GM23248 (cell line): ENCODE measurements around the gene ACSF3. TPM values are rescaled to one million over a fixed set of nuclear protein-coding genes. Genes with fewer than 3 reads are reported as not detected.
A peak's percentile ranks its signal among the peaks of the same experiment; 100 is the strongest.

Source experiments
- DNase-seq: peaks from one replicate; pipeline ENCODE4 v3.0.0-alpha.2; 2015
- H2AFZ ChIP-seq: fragments of 200-600 bp; sonication (generic); 2 replicates; pipeline ENCODE4 v1.6.1; 2016; ENCODE audit warnings: antibody characterized with exemption
- H3F3A ChIP-seq: fragments of 200-600 bp; sonication (generic); 2 replicates; pipeline ENCODE4 v1.6.1; 2016; ENCODE audit warnings: mild to moderate bottlenecking, antibody characterized with exemption, mixed run types; ENCODE audit not compliant: insufficient read depth
- H3K27ac ChIP-seq: fragments of 200-600 bp; sonication (generic); 2 replicates; pipeline ENCODE4 v1.5.1; 2016; ENCODE audit warnings: mild to moderate bottlenecking
- H3K27me3 ChIP-seq: fragments of 200-600 bp; sonication (generic); replicated peaks from 2 replicates; pipeline ENCODE4 v1.6.1; 2016; ENCODE audit warnings: mild to moderate bottlenecking; ENCODE audit not compliant: insufficient read depth
- H3K36me3 ChIP-seq: fragments of 200-600 bp; sonication (generic); 2 replicates; pipeline ENCODE4 v1.6.1; 2016; ENCODE audit warnings: low read depth, mild to moderate bottlenecking
- H3K4me1 ChIP-seq: fragments of 200-600 bp; sonication (generic); 2 replicates; pipeline ENCODE4 v1.6.1; 2016; ENCODE audit warnings: mild to moderate bottlenecking; ENCODE audit not compliant: insufficient read depth
- H3K4me2 ChIP-seq: fragments of 200-600 bp; sonication (generic); one replicate; pipeline ENCODE4 v1.6.1; 2016; ENCODE audit warnings: mild to moderate bottlenecking; ENCODE audit not compliant: unreplicated experiment
- H3K4me3 ChIP-seq: fragments of 200-600 bp; sonication (generic); 2 replicates; pipeline ENCODE4 v1.5.1; 2016; ENCODE audit warnings: mild to moderate bottlenecking
- H3K79me2 ChIP-seq: fragments of 200-600 bp; sonication (generic); 2 replicates; pipeline ENCODE4 v1.6.1; 2016; ENCODE audit warnings: mild to moderate bottlenecking; ENCODE audit not compliant: insufficient read depth
- H3K9ac ChIP-seq: fragments of 200-600 bp; sonication (generic); 2 replicates; pipeline ENCODE4 v1.6.1; 2016; ENCODE audit warnings: mild to moderate bottlenecking
- H3K9me2 ChIP-seq: fragments of 200-600 bp; sonication (generic); 2 replicates; pipeline ENCODE4 v1.6.1; 2016; ENCODE audit warnings: mixed run types, mild to moderate bottlenecking, moderate library complexity; ENCODE audit not compliant: insufficient read depth
- H3K9me3 ChIP-seq: fragments of 200-600 bp; sonication (generic); one replicate; pipeline ENCODE4 v1.6.1; 2017; ENCODE audit warnings: low read depth
- H4K20me1 ChIP-seq: fragments of 200-600 bp; sonication (generic); 2 replicates; pipeline ENCODE4 v1.6.0; 2016; ENCODE audit not compliant: insufficient read depth
- EZH2 ChIP-seq: fragments of 200-600 bp; sonication (generic); IDR thresholded peaks from 2 replicates; pipeline ENCODE4 v1.6.1; 2018; ENCODE audit warnings: antibody characterized with exemption, mild to moderate bottlenecking; ENCODE audit not compliant: insufficient read depth, poor library complexity, severe bottlenecking
- EZH2phosphoT487 ChIP-seq: fragments of 200-600 bp; sonication (generic); IDR thresholded peaks from 2 replicates; pipeline ENCODE4 v1.6.1; 2018; ENCODE audit warnings: antibody characterized with exemption, moderate library complexity, mild to moderate bottlenecking, low read depth; ENCODE audit not compliant: insufficient read depth
- WGBS, 2 experiments: methylation state at CpG; one replicate each; pipeline ENCODE4 v1.1.6; 2015 to 2017; ENCODE audit warnings: low lambda C conversion rate in 2 of 2, low coverage in 1 of 2; ENCODE audit errors: missing lambda C conversion rate in 2 of 2; 5-methylcytosine and 5-hydroxymethylcytosine counted together
- in situ Hi-C: fragments of 300-500 bp; cut with MboI; formaldehyde crosslinking; loops from 2 replicates; pipeline ENCODE4 v1.15.0; 2020
- polyA plus RNA-seq: library from polyadenylated mRNA; unstranded; fragments of >200 nt; fragmentation: Nextera tagmentation; extraction: Ambion mirVana; gene quantifications from 2 replicates; pipeline ENCODE4 v1.2.1, GENCODE V29; 2016
- total RNA-seq: library from RNA; depleted of rRNA; stranded (reverse); fragments of >200 nt; shearing (Covaris generic); gene quantifications from 2 replicates; pipeline ENCODE4 v1.2.3, GENCODE V29; 2014

Gene ACSF3
- total and polyA plus RNA-seq, 2 experiments from 2014 or later, result 15.9 to 17.1 TPM

GRCh38 chr16:89200124-89200849 is 106.6 kb downstream of the ACSF3 start, which contains the start of gene SLC22A31:
Gene SLC22A31 (minus strand): TSS chr16:89200537. CDS start chr16:89200501, 36 bp downstream.
- H3K4me2 ChIP-seq, result no peak within 1 kb of the TSS
- H3K27ac ChIP-seq, result no peak within 1 kb of the TSS
- 8 to 9% methylated on average over 26 to 28 of the region's 28 CpGs for WGBS, 2 experiments
- H3K79me2 ChIP-seq, result no peaks in the 10 kb centered on the region
- in situ Hi-C loops, result no loop called here
- no peaks in the 10 kb centered on the region for H3K4me1 ChIP-seq
- peaks cover 16% of the 10 kb centered on the region for H3F3A ChIP-seq
- H3K36me3 ChIP-seq, result no peaks in the 10 kb centered on the region
- no peak within 1 kb of the TSS for H3K4me3 ChIP-seq
- peaks cover 37% of the 10 kb centered on the region for H3K27me3 ChIP-seq
- no peaks in the 10 kb centered on the region for H3K9me3 ChIP-seq
- H2AFZ ChIP-seq, result no peak within 1 kb of the TSS
- TF ChIP-seq EZH2phosphoT487 (no peak), EZH2 (peak; percentile 88)
- no peak within 1 kb of the TSS for H3K9ac ChIP-seq
- H3K9me2 ChIP-seq, result no peaks in the 10 kb centered on the region
- DNase-seq, result peak; percentile 45
- no peaks in the 10 kb centered on the region for H4K20me1 ChIP-seq

- no peaks in the 10 kb centered on the region for H3K4me1 ChIP-seq
- H3K9me3 ChIP-seq, result no peaks in the 10 kb centered on the region
- H3K4me3 ChIP-seq, result no peak overlapping the region
- 2 to 3% methylated on average over 27 to 54 of the region's 58 CpGs for WGBS, 2 experiments
- no peak overlapping the region for H2AFZ ChIP-seq
- H4K20me1 ChIP-seq, result no peaks in the 10 kb centered on the region
- no peaks in the 10 kb centered on the region for H3K9me2 ChIP-seq
- in situ Hi-C loops, result no loop called here
- H3F3A ChIP-seq, result peaks cover 16% of the 10 kb centered on the region
- no peak for DNase-seq
- no peaks in the 10 kb centered on the region for H3K79me2 ChIP-seq
- H3K9ac ChIP-seq, result no peak overlapping the region
- no peak overlapping the region for H3K27ac ChIP-seq
- H3K27me3 ChIP-seq, result peaks cover 37% of the 10 kb centered on the region
- no peaks in the 10 kb centered on the region for H3K36me3 ChIP-seq
- no peak overlapping the region for H3K4me2 ChIP-seq
- 0 out of 2 replicates have a peak, but pooled peaks have one; percentile 56 for TF ChIP-seq EZH2phosphoT487
- TF ChIP-seq EZH2, result peak; percentile 49
Measured at GRCh38 chr16:89200850-89201411, 107.3 kb downstream of the ACSF3 start.

DNA sequence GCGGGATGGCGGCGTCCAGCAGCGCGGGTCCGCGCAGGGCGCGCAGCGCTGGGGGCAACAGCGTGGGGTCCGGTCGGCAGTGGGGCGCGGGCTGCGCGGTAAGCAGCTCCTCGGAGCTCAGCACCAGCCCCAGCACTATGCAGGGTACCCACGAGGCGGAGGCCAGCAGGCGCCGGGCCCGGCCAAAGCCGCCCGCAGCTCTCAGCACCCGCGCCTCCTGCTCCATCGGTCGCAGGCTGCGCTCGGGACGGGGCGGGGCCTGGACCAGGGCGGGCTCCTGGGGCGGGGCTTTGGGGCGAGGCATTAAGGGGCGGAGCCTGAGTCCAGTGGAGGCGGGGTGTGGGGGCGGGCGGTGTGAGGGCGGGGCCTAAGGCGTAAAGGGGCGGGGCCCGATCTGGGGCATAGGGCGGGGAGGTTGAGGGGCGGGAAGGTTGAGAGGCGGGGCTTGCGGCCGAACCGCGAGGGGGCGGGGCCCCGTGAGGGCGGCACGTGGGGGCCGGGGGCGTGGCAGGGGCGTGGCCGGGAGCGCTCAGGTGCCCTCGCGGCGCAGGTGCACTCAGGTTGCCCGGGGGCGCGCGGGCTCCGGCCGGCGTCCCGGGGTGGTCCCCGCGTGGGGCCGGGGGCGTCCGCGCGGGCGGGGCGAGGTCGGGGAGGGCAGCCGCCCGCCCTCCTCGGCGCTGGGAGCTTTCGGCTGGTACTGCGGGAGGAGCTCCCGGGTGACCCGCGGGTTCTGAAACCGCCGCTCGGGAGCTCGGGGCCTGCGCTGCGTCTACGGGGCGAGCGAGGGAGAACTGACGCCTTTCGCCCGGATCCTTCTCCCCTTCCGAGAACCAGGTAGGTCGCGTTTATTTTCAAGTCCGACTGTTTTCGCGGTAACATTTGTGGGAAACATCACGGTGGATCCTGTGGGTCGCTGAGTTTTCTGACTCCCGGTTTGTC is 108.1 kb downstream of the ACSF3 start:
- Histone ChIP-seq H3K9me2 (no peaks in the 10 kb centered on the region), H3K9ac (no peak overlapping the region), H3K4me2 (peak overlapping the region; percentile 1), H3F3A (peaks cover 16% of the 10 kb centered on the region), H2AFZ (peak overlapping the region; percentile 44; the same call in 1 of the 2 replicates), H3K27me3 (peaks cover 37% of the 10 kb centered on the region), H3K79me2 (no peaks in the 10 kb centered on the region), H3K4me1 (no peaks in the 10 kb centered on the region), H3K9me3 (no peaks in the 10 kb centered on the region), H3K4me3 (peak overlapping the region; percentile 26; the same call in 1 of the 2 replicates), H4K20me1 (no peaks in the 10 kb centered on the region), H3K36me3 (no peaks in the 10 kb centered on the region), H3K27ac (no peak overlapping the region)
- 3 to 7% methylated on average over 32 to 77 of the region's 111 CpGs for WGBS, 2 experiments
- TF ChIP-seq EZH2, result peak; percentile 62
- no peak for TF ChIP-seq EZH2phosphoT487
- in situ Hi-C loops, result no loop called here
- DNase-seq, result peak; percentile 84
